H54 (cell line): ENCODE measurements around the gene HERC2.
"Not testable (repeated sequence)": the region's sequence is repeated elsewhere in the genome, so short reads cannot be mapped to it uniquely, and the experiment has no call there.

Source experiments
- DNase-seq: peaks from one replicate; pipeline ENCODE4 v3.0.0; 2011; ENCODE audit warnings: low spot score, mixed read lengths; ENCODE audit not compliant: insufficient read length
- FAIRE-seq: peaks from 3 replicates; lab custom pipeline; 2011; peaks lifted over from hg19 to GRCh38; lab: Jason Lieb, UNC
- POLR2A ChIP-seq: IDR thresholded peaks from 2 replicates; pipeline ENCODE4 v1.6.1; 2011; ENCODE audit warnings: low read depth, mild to moderate bottlenecking, low read length

Gene HERC2

GRCh38 chr15:28219116-28219515, 102.9 kb downstream of the HERC2 start:
- FAIRE-seq (no peak), DNase-seq (no peak)
- TF ChIP-seq POLR2A = no peak

- not testable (repeated sequence) for FAIRE-seq, DNase-seq
Measured at GRCh38 chr15:28216946-28217546, 104.9 kb downstream of the HERC2 start.

- DNase-seq, FAIRE-seq: not testable (repeated sequence)
Measured at GRCh38 chr15:28215521-28215920, 106.5 kb downstream of the HERC2 start.

GRCh38 chr15:28214006-28214790, 107.8 kb downstream of the HERC2 start:
- not testable (repeated sequence) for FAIRE-seq, DNase-seq

GRCh38 chr15:28213393-28213792, 108.6 kb downstream of the HERC2 start:
- FAIRE-seq, DNase-seq: not testable (repeated sequence)

- no peak for TF ChIP-seq POLR2A
- FAIRE-seq (no peak), DNase-seq (no peak)
Measured at GRCh38 chr15:28208583-28208982, 113.4 kb downstream of the HERC2 start.

GRCh38 chr15:28205640-28206039, 116.3 kb downstream of the HERC2 start:
- not testable (repeated sequence) for DNase-seq, FAIRE-seq

GRCh38 chr15:28203055-28203828, 118.7 kb downstream of the HERC2 start:
- DNase-seq, FAIRE-seq: not testable (repeated sequence)

- not testable (repeated sequence) for FAIRE-seq, DNase-seq
Measured at GRCh38 chr15:28202124-28202523, 119.9 kb downstream of the HERC2 start.

- not testable (repeated sequence) for DNase-seq, FAIRE-seq
Measured at GRCh38 chr15:28198215-28198614, 123.8 kb downstream of the HERC2 start.

- not testable (repeated sequence) for DNase-seq
- peak; percentile 6 for FAIRE-seq
Measured at GRCh38 chr15:28197694-28198093, 124.3 kb downstream of the HERC2 start.

GRCh38 chr15:28196581-28196980, 125.4 kb downstream of the HERC2 start:
- not testable (repeated sequence) for FAIRE-seq, DNase-seq

- DNase-seq (no peak), FAIRE-seq (no peak)
- no peak for TF ChIP-seq POLR2A
Measured at GRCh38 chr15:28192772-28193171, 129.2 kb downstream of the HERC2 start.

- DNase-seq = no peak
- no peak for FAIRE-seq
Measured at GRCh38 chr15:28191832-28192231, 130.1 kb downstream of the HERC2 start.

More at GRCh38 chr15:28191832-28192231, 130.1 kb downstream of the HERC2 start:
- no peak for TF ChIP-seq POLR2A
